ENCODE results near the gene SESTD1. TPM values are rescaled to one million over a fixed set of nuclear protein-coding genes. Genes with fewer than 3 reads are reported as not detected.
A peak's percentile ranks its signal among the peaks of the same experiment; 100 is the strongest.

SESTD1 gene
- total and polyA plus RNA-seq, 2 experiments from 2014 or later, result 10.5 to 19.4 TPM

DNA sequence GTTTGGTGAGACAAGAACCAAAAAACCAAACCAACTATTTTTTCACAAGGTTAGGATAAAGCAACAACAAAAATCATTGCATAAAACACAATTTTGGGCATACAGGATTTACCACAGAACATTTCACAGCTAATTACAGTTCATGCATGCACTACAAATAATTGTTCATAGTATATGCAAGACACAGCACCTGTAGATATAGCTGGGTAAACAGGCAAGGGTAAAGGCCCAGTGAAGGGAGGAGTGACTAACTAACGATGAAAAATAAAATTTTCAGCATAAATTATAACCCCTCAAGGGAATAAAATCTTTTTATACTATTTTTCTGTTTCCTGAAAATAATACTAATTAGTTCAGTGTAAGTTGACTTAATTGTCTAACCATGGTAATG lies 141.4 kb downstream of the SESTD1 start:
- Histone ChIP-seq H3K27me3 (no peaks in the 10 kb centered on the region), H3K4me1 (ENCODE audit: low read depth) (peaks cover 29% of the 10 kb centered on the region), H3K36me3 (no peaks in the 10 kb centered on the region), H3K4me3 (no peak overlapping the region), H3K27ac (no peak overlapping the region), H3K9me3 (ENCODE audit: low read depth) (no peaks in the 10 kb centered on the region)
- TF ChIP-seq, protein P1, sequence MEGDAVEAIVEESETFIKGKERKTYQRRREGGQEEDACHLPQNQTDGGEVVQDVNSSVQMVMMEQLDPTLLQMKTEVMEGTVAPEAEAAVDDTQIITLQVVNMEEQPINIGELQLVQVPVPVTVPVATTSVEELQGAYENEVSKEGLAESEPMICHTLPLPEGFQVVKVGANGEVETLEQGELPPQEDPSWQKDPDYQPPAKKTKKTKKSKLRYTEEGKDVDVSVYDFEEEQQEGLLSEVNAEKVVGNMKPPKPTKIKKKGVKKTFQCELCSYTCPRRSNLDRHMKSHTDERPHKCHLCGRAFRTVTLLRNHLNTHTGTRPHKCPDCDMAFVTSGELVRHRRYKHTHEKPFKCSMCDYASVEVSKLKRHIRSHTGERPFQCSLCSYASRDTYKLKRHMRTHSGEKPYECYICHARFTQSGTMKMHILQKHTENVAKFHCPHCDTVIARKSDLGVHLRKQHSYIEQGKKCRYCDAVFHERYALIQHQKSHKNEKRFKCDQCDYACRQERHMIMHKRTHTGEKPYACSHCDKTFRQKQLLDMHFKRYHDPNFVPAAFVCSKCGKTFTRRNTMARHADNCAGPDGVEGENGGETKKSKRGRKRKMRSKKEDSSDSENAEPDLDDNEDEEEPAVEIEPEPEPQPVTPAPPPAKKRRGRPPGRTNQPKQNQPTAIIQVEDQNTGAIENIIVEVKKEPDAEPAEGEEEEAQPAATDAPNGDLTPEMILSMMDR (IDR thresholded peaks at IDR 0.05; ENCODE audit: low read depth, low read length), result no peak
- DNase-seq (ENCODE audit: low read depth in 1 of 2, low spot score in 1 of 2), result no peak

DNA sequence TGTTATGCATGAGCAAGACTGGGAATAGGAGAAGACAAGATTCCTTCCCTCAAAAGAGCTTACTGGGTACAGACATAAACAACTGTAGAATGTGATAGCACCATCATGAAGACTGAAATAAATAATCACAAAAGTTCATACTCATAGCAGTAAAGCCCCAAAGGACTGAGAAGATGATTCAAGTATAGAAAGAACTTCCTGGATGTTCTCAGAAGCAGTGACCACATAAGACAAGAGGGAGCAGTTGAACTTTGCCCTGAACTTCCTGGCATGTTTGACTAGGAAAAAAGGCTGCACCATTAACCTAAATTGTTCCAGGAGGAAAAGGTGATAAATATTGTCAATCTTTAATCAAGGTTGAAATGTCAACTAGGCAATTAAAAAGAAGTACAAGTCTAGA lies 156.9 kb downstream of the SESTD1 start:
- peak in 1 of 2 donors; percentile 33 for DNase-seq (ENCODE audit: low read depth in 1 of 2, low spot score in 1 of 2)

GRCh38 chr2:179106676-179107428 lies 157.8 kb downstream of the SESTD1 start:
- Histone ChIP-seq H3K9me3 (ENCODE audit: low read depth) (no peaks in the 10 kb centered on the region), H3K4me1 (ENCODE audit: low read depth) (peaks cover 9% of the 10 kb centered on the region), H3K36me3 (no peaks in the 10 kb centered on the region), H3K27me3 (no peaks in the 10 kb centered on the region), H3K27ac (peak overlapping the region; percentile 9), H3K4me3 (no peak overlapping the region)
- TF ChIP-seq, protein P1 (IDR thresholded peaks at IDR 0.05; ENCODE audit: low read depth, low read length), result no peak
- peak in 1 of 2 donors; percentile 93 for DNase-seq (ENCODE audit: low read depth in 1 of 2, low spot score in 1 of 2)

More for the DNA sequence above, 156.9 kb downstream of the SESTD1 start:
- Histone ChIP-seq H3K4me1 (ENCODE audit: low read depth) (peaks cover 9% of the 10 kb centered on the region), H3K9me3 (ENCODE audit: low read depth) (no peaks in the 10 kb centered on the region), H3K27me3 (no peaks in the 10 kb centered on the region), H3K36me3 (no peaks in the 10 kb centered on the region), H3K4me3 (no peak overlapping the region), H3K27ac (no peak overlapping the region)
- TF ChIP-seq, protein P1 (IDR thresholded peaks at IDR 0.05; ENCODE audit: low read depth, low read length), result no peak

DNA sequence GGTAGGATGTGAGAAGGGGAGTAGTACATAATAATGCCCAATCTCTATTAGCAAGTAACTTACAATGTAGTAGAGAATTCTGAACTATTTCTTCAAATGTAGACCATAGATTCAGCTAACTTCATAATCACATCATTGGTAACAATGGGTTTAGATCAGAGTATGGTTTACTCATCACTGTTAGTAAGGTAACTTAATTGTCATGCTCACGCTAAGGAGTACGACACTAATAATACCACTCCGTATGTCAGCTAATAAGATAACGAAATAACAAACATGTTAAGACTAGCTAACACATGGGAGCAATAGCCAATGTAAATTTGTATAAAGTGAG lies 158.3 kb downstream of the SESTD1 start:
- Histone ChIP-seq H3K36me3 (no peaks in the 10 kb centered on the region), H3K27ac (no peak overlapping the region), H3K9me3 (ENCODE audit: low read depth) (no peaks in the 10 kb centered on the region), H3K27me3 (no peaks in the 10 kb centered on the region), H3K4me3 (no peak overlapping the region), H3K4me1 (ENCODE audit: low read depth) (peaks cover 9% of the 10 kb centered on the region)
- TF ChIP-seq, protein P1 (IDR thresholded peaks at IDR 0.05; ENCODE audit: low read depth, low read length), result no peak
- no peak for DNase-seq (ENCODE audit: low read depth in 1 of 2, low spot score in 1 of 2)

DNA sequence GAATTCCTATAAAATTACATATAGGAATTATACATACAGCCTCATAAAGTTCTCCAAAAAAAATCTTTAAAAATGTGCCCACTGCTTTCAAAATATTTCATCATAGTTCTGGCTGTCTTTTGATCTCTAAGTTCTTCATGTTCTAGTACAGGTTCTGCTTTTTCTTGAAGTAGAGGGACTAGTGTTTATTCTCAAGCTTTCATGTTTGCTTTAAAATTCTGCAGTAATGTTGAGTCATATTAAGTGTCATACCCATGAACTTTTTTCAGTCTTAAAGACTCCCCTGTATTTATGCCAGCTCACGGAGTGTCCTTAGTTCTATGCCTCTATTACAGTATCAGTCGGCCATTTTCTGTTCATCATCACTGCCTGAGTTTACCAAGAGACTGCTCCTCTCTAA lies 159.9 kb downstream of the SESTD1 start:
- Histone ChIP-seq H3K4me3 (no peak overlapping the region), H3K27ac (peak overlapping the region; percentile 37), H3K36me3 (no peaks in the 10 kb centered on the region), H3K4me1 (ENCODE audit: low read depth) (peaks cover 9% of the 10 kb centered on the region), H3K9me3 (ENCODE audit: low read depth) (no peaks in the 10 kb centered on the region), H3K27me3 (no peaks in the 10 kb centered on the region)
- TF ChIP-seq, protein P1 (IDR thresholded peaks at IDR 0.05; ENCODE audit: low read depth, low read length), result no peak
- DNase-seq (ENCODE audit: low read depth in 1 of 2, low spot score in 1 of 2), result peak in 1 of 2 donors; percentile 8
